Adrenal gland (tissue), 12 donors: ENCODE results near the gene CLSTN3. TPM values are rescaled to one million over a fixed set of nuclear protein-coding genes. Genes with fewer than 3 reads are reported as not detected.
A peak's percentile ranks its signal among the peaks of the same experiment; 100 is the strongest.

Source experiments
- DNase-seq, 7 donors: peaks; one replicate each; pipeline ENCODE4 v3.0.0-alpha.2; 2019 to 2020
- H3K27ac ChIP-seq, 5 donors: fragments of 200-600 bp; sonication (generic) in 4 of 5; 1 replicate in 3 of 5; 2 replicates in 2 of 5; pipeline versions ENCODE4 v1.5.1 to v1.8.0; 2016 to 2020; ENCODE audit warnings: mild to moderate bottlenecking in 1 of 5
- H3K27me3 ChIP-seq: fragments of 200-600 bp; 2 replicates; pipeline ENCODE4 v1.8.0; 2021
- H3K36me3 ChIP-seq, 2 donors: fragments of 200-600 bp; replicated peaks in 1 of 2; 1 replicate in 1 of 2; 2 replicates in 1 of 2; pipeline versions ENCODE4 v1.5.1 to v1.8.0; 2018 to 2022
- H3K4me1 ChIP-seq, 2 donors: fragments of 200-600 bp; replicated peaks in 1 of 2; 1 replicate in 1 of 2; 2 replicates in 1 of 2; pipeline versions ENCODE4 v1.5.1 to v1.8.0; 2018 to 2021
- H3K4me3 ChIP-seq, 4 donors: fragments of 200-600 bp; sonication (generic) in 3 of 4; one replicate each; pipeline ENCODE4 v1.5.1; 2016 to 2018
- H3K9me3 ChIP-seq, 3 donors: fragments of 200-600 bp; sonication (generic) in 1 of 3; replicated peaks in 1 of 3; 1 replicate in 2 of 3; 2 replicates in 1 of 3; pipeline versions ENCODE4 v1.5.1 to v1.8.0; 2016 to 2021
- CTCF ChIP-seq, 6 experiments: fragments of 450-650 bp in 4 of 6; fragments of 200-600 bp in 2 of 6; sonication (generic) in 1 of 6; IDR thresholded peaks; 1 replicate in 5 of 6; 2 replicates in 1 of 6; pipeline versions ENCODE4 v1.5.1 to v1.8.0; 2016 to 2021; ENCODE audit warnings: antibody characterized with exemption in 6 of 6, mild to moderate bottlenecking in 2 of 6, moderate library complexity in 1 of 6
- POLR2A ChIP-seq, 2 donors: fragments of 450-650 bp; IDR thresholded peaks; one replicate each; pipeline ENCODE4 v1.6.1; 2017; ENCODE audit warnings: antibody characterized with exemption in 2 of 2, mild to moderate bottlenecking in 2 of 2, moderate library complexity in 1 of 2
- WGBS, 4 donors: extraction: QIAGEN DNeasy Blood & Tissue Kit in 2 of 4; methylation state at CpG; one replicate each; pipeline versions ENCODE4 v1.1.5 to v1.1.7; 2013 to 2017; 5-methylcytosine and 5-hydroxymethylcytosine counted together
- intact Hi-C, 2 donors: fragments of 100-400 bp; cut with DNase I; formaldehyde crosslinking; loops; one replicate each; pipeline versions ENCODE4 v1.14.1 to v1.15.0; 2022 to 2023
- polyA plus RNA-seq, 3 donors: library from polyadenylated mRNA; stranded (reverse); fragments of 200-250 nt in 2 of 3; fragments of 350-450 nt in 1 of 3; fragmentation: Illumina TruSeq in 1 of 3; extraction: RNeasy Lipid Tissue Mini Kit (QIAGEN cat#74804) in 1 of 3; gene quantifications; one replicate each; pipeline ENCODE4 v1.2.3, GENCODE V29; 2013 to 2014
- total RNA-seq, 9 donors: library from RNA; depleted of rRNA in 4 of 9; stranded (reverse); fragments of >200 nt in 4 of 9; fragments of 120-200 nt in 1 of 9; fragmentation: NEBNext Ultra II Directional in 1 of 9; extraction: Animal tissue kit (Norgen Biotek cat#: 25700) in 1 of 9; gene quantifications; one replicate each; pipeline versions ENCODE4 v1.1.0 to v1.2.4, GENCODE V29; 2013 to 2023
- donor health status: healthy with polysubstance abuse.
- donor health status: Bipolar disorder and iron deficiency.
- donor health status: DM: yes; HTN: yes; CAD: no.
- donor health status: DM: no; HTN: no; CAD: no.
- donor health status: DM: no; HTN: no; CAD: no.
- donor health status: DM: yes; HTN: yes; CAD: no.

CLSTN3 gene
- total and polyA plus RNA-seq, 12 donors: 9.3 to 175 (median 42.8) TPM

GRCh38 chr12:7101047-7101693 lies 29.0 kb upstream of the CLSTN3 start:
- peaks cover 0 to 38% of the 10 kb centered on the region in 2 donors for H3K36me3 ChIP-seq
- peak overlapping the region in 2 of 5 donors; percentile 10 to 47 for H3K27ac ChIP-seq
- H3K4me3 ChIP-seq: no peak overlapping the region
- no peak for DNase-seq
- peaks cover 11 to 26% of the 10 kb centered on the region in 2 donors for H3K4me1 ChIP-seq
- H3K27me3 ChIP-seq: no peaks in the 10 kb centered on the region
- intact Hi-C loops: no loop called here
- WGBS, 4 donors: 78 to 88% (median 83%) methylated on average over 4 of the region's 4 CpGs
- no peaks in the 10 kb centered on the region for H3K9me3 ChIP-seq
- TF ChIP-seq POLR2A (IDR thresholded peaks at IDR 0.05) (no peak), CTCF (IDR thresholded peaks at IDR 0.05) (no peak)

- Histone ChIP-seq H3K4me3 (no peak overlapping the region), H3K36me3 (peaks cover 0 to 38% of the 10 kb centered on the region in 2 donors), H3K4me1 (peaks cover 11 to 31% of the 10 kb centered on the region in 2 donors), H3K27ac (peak overlapping the region in 3 of 5 donors; percentile 10 to 78 (median 46)), H3K27me3 (no peaks in the 10 kb centered on the region), H3K9me3 (no peaks in the 10 kb centered on the region)
- 53 to 82% (median 62%) methylated on average over 9 to 10 of the region's 10 CpGs for WGBS, 4 donors
- peak in 1 of 7 donors; percentile 51 for DNase-seq
- intact Hi-C loops: no loop called here
- TF ChIP-seq CTCF (IDR thresholded peaks at IDR 0.05): no peak
- no peak for TF ChIP-seq POLR2A (IDR thresholded peaks at IDR 0.05)
Observed at GRCh38 chr12:7101694-7102131, 28.5 kb upstream of the CLSTN3 start.

GRCh38 chr12:7102582-7102981 lies 27.6 kb upstream of the CLSTN3 start:
- Histone ChIP-seq H3K4me1 (peaks cover 11 to 40% of the 10 kb centered on the region in 2 donors), H3K27ac (peak overlapping the region in 1 of 5 donors; percentile 78), H3K4me3 (no peak overlapping the region), H3K9me3 (no peaks in the 10 kb centered on the region), H3K36me3 (peaks cover 0 to 38% of the 10 kb centered on the region in 2 donors), H3K27me3 (no peaks in the 10 kb centered on the region)
- 75 to 84% (median 80%) methylated on average over 3 of the region's 3 CpGs for WGBS, 4 donors
- TF ChIP-seq POLR2A (IDR thresholded peaks at IDR 0.05) (no peak), CTCF (IDR thresholded peaks at IDR 0.05) (no peak)
- no peak for DNase-seq
- intact Hi-C loops: no loop called here

GRCh38 chr12:7103837-7104584 lies 26.2 kb upstream of the CLSTN3 start:
- TF ChIP-seq POLR2A (IDR thresholded peaks at IDR 0.05): no peak
- no peak for TF ChIP-seq CTCF (IDR thresholded peaks at IDR 0.05)
- H3K36me3 ChIP-seq: peaks cover 0 to 26% of the 10 kb centered on the region in 2 donors
- no peaks in the 10 kb centered on the region for H3K9me3 ChIP-seq
- H3K27ac ChIP-seq: peak overlapping the region in 1 of 5 donors; percentile 12
- H3K27me3 ChIP-seq: no peaks in the 10 kb centered on the region
- no peak overlapping the region for H3K4me3 ChIP-seq
- 89 to 91% (median 90%) methylated on average over 14 of the region's 14 CpGs for WGBS, 4 donors
- peaks cover 11 to 45% of the 10 kb centered on the region in 2 donors for H3K4me1 ChIP-seq
- intact Hi-C loops: no loop called here
- DNase-seq: no peak
